ENCODE results near the gene MB21D2. TPM values are rescaled to one million over a fixed set of nuclear protein-coding genes. Genes with fewer than 3 reads are reported as not detected.
"Not testable (repeated sequence)": the region's sequence is repeated elsewhere in the genome, so short reads cannot be mapped to it uniquely, and the experiment has no call there.

Gene MB21D2
- total RNA-seq = 1 to 10 TPM; 4.3 to 5.3 TPM

DNA sequence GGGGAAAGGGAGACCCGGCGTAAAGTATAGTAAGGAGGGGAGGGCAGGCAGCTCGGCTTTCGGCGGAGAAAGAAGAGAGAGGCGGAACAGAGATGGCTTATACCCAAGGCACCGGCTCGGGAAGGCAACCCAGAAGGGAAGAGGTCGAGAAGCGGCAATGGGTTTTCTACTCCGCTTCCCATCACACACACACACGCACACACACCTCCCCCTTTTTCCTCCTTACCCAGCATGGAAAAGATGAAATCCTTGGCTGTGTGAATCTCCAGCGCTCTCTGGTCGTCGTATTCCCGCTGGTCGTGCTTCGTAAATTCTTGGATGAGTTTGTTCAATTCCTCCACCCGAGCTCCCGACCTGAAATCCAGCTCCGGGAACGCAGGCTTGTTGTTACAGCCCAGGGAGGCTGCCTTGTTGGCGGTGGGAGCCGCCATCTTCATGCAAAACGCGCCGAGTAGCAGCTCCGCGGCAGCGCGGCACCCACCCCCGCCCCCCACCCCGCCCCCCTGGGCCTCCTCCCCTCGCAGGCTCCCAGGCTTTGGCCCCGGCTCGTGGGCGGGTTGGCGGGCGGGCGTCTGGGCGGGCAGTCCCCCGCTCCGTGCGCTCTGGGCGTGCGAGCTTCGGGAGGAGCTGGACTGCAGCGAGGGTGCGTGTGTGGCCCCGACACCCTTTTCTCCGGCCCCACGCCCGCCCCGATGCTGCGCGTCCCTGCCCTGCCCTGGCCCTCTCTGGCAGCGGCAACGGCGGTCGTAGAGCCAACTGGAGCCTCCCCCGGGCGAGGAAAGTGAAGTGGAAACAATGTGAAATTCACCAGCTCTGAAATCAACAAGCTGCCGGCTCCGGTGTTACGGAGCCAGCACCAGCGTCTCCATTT lies at the start of gene MB21D2:
Gene MB21D2 (minus strand): TSS at position 453 of the 871 bp plus-strand sequence. CDS start 16 bp downstream, at position 437.
- Mint-ChIP-seq H3K27me3 (peaks cover 44% of the 10 kb centered on the region), H3K36me3 (no peaks in the 10 kb centered on the region), H3K27ac (peak within 1 kb of the TSS; percentile 88), H3K9me3 (no peaks in the 10 kb centered on the region), H3K4me3 (peak within 1 kb of the TSS; percentile 93), H3K4me1 (peaks cover 16% of the 10 kb centered on the region)
- POLR2A ChIA-PET = interaction anchor here (0.6 to 2.3 kb wide), 6 partner anchors 10 to 80 kb away, joined by 3 to 11 read pairs (median 4); no protein-coding TSS in a partner anchor
- ATAC-seq (ENCODE audit: low read depth) = peak; percentile 85
- peak; percentile 71 for DNase-seq

DNA sequence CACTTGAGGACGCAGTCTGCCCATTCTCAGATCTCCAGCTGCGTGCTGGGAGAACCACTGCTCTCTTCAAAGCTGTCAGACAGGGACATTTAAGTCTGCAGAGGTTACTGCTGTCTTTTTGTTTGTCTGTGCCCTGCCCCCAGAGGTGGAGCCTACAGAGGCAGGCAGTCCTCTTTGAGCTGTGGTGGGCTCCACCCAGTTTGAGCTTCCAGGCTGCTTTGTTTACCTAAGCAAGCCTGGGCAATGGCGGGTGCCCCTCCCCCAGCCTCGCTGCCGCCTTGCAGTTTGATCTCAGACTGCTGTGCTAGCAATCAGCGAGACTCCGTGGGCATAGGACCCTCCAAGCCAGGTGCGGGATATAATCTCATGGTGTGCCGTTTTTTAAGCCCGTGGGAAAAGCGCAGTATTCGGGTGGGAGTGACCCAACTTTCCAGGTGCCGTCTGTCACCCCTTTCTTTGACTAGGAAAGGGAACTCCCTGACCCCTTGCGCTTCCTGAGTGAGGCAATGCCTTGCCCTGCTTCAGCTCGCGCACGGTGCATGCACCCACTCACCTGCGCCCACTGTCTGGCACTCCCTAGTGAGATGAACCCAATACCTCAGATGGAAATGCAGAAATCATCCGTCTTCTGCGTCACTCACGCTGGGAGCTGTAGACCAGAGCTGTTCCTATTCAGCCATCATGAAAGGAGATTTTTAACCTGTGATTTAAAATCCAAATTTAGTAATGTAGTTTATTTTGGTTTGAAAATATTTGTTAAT lies 47.5 kb upstream of the MB21D2 start:
- H3K27me3 Mint-ChIP-seq; POLR2A ChIA-PET; H3K4me1 Mint-ChIP-seq; DNase-seq; H3K9me3 Mint-ChIP-seq; H3K4me3 Mint-ChIP-seq; H3K36me3 Mint-ChIP-seq; ATAC-seq (ENCODE audit: low read depth); H3K27ac Mint-ChIP-seq: not testable (repeated sequence)

DNA sequence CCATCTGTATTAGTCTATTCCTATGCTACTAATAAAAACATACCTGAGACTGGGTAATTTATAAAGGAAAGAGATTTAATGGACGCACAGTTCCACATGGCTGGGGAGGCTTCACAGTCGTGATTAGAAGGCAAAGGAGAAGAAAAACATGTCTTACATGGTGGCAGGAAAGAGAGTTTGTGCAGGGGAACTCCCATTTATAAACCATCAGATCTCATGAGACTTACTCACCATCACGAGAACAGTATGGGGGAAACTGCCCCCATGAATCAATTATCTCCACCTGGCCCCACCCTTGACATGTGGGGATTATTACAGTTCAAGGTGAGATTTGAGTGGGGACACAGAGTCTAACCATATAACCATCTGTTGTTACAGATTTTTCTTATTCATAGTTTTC lies 42.1 kb upstream of the MB21D2 start:
- Mint-ChIP-seq H3K36me3 (no peaks in the 10 kb centered on the region), H3K4me1 (peaks cover 3% of the 10 kb centered on the region), H3K4me3 (no peak overlapping the region), H3K9me3 (peaks cover 6% of the 10 kb centered on the region), H3K27me3 (peaks cover 2% of the 10 kb centered on the region), H3K27ac (no peak overlapping the region)
- no peak for ATAC-seq (ENCODE audit: low read depth)
- DNase-seq = no peak
- POLR2A ChIA-PET = no interaction called here

DNA sequence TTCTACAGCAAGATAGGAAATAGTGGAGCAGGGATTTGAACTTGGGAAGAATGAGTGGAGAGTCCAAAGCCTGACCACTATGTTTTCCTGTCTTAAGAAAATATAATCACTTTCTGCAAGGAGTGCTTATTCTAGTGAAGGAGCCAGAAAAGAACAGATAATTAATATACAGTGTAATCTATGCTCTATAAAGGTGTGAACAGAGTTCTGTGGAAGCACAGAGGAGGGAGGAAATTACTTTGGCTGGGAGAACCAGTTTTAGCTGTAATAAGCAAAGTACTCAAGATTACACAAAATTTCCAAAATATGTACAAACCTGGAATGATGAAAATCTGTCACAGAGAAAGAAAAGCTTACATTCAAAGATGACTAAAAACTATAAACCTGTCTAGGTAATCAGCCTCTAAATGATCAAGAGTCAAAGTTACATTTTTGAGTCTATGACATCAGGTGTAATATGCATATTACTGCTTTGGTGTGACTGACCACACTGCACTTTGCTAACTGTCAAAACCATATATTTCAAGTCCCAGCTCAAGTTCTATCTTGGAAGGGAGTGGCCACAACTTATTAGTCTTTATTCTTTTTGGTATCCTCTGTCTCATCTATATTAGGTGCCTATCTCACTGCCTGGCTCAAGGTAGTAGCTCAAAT lies 40.7 kb upstream of the MB21D2 start:
- DNase-seq = no peak
- Mint-ChIP-seq H3K36me3 (no peaks in the 10 kb centered on the region), H3K4me1 (peaks cover 3% of the 10 kb centered on the region), H3K9me3 (peaks cover 9% of the 10 kb centered on the region), H3K27me3 (peaks cover 2% of the 10 kb centered on the region), H3K27ac (no peak overlapping the region), H3K4me3 (no peak overlapping the region)
- POLR2A ChIA-PET = no interaction called here
- no peak for ATAC-seq (ENCODE audit: low read depth)

DNA sequence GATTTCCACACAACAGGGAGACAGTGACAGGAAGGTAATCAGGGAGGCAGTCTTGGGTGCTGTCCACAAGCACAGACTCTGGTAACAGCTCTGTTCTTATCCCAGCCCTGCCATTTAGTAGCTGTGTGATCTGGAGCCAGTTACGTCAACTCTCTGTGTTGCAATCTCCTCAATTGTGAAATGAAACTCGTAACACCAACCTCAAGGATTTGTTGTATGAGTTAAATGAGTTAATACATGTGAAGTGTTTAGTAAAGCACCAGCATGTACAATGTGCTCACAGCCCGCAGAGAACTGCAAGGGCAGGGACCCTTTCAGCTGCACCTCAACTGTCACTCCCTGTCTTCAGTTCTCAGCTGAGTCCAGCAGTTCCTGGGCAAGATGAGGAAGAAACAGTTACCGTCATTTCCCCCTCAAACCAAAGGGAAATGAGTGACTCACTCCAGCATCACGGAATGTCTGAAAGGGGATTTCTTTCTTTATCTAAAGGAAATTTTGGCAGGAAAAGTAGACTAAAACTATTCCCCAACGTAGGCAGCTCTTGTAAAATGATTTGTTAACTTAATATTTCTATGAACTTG lies 39.9 kb upstream of the MB21D2 start:
- Mint-ChIP-seq H3K4me3 (no peak overlapping the region), H3K27ac (no peak overlapping the region), H3K27me3 (peaks cover 2% of the 10 kb centered on the region), H3K9me3 (peaks cover 11% of the 10 kb centered on the region), H3K4me1 (peaks cover 3% of the 10 kb centered on the region), H3K36me3 (no peaks in the 10 kb centered on the region)
- ATAC-seq (ENCODE audit: low read depth) (no peak), DNase-seq (no peak)
- POLR2A ChIA-PET = no interaction called here

DNA sequence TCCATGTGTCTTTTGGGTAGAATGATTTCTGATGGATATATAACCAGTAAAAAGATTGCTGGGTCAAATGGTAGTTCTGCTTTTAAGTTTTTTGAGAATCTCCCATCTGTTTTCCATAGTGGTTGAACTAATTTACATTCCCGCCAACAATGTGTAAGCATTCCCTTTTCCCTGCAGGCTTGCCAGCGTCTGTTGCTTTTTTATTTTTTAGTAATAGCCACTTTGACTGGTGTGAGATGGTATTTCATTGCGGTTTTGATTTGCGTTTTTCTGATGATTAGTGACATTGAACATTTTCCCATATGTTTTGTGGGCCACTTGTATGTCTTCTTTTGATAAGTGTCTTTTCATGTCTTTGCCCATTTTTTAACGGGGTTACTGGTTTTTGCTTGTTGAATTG lies 36.3 kb upstream of the MB21D2 start:
- DNase-seq (no peak), ATAC-seq (ENCODE audit: low read depth) (no peak)
- H3K36me3 Mint-ChIP-seq = no peaks in the 10 kb centered on the region
- H3K4me1 Mint-ChIP-seq = peaks cover 3% of the 10 kb centered on the region
- POLR2A ChIA-PET = no interaction called here
- no peak overlapping the region for H3K4me3 Mint-ChIP-seq
- peaks cover 5% of the 10 kb centered on the region for H3K9me3 Mint-ChIP-seq
- peaks cover 2% of the 10 kb centered on the region for H3K27me3 Mint-ChIP-seq
- H3K27ac Mint-ChIP-seq = no peak overlapping the region

DNA sequence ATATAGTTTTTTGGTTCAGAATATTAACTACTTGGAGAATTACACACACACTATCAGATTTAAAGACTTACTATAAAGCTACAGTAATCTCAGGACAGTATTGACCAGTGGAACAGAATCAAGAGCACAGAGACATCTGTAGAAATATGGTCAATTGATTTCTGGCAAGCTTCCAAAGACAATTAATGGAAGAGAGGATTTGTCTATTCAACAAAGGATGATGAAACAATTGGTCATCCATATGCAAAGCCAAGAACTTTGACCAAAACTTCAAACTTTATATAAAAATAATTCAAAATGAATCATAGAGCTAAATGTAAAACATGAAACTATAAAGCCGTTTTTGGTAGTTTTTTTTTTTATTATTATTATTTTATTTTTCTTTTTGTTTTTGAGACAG lies 29.8 kb upstream of the MB21D2 start:
- Mint-ChIP-seq H3K27me3 (peaks cover 8% of the 10 kb centered on the region), H3K4me3 (no peak overlapping the region), H3K4me1 (no peaks in the 10 kb centered on the region), H3K27ac (no peak overlapping the region), H3K9me3 (no peaks in the 10 kb centered on the region), H3K36me3 (no peaks in the 10 kb centered on the region)
- no peak for DNase-seq
- ATAC-seq (ENCODE audit: low read depth) = no peak
- POLR2A ChIA-PET = no interaction called here

DNA sequence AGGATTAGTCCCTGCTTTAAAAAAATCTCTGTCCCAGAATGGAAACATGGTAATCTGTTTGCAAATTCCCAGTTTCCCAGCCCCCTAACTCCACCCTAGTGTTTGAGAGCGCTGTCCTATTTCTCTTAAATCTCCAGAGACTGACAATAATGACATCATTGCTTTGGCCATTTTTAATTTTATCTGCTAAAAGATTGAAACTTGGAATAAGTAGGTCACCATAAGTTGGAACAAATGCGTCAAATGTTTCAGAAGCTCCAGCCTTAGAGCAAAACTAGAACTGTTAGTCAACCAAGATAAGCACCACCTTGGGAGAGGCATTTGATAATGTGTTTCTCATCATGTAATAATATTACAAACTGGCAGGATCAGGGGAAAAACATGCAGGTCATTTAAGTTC lies 25.7 kb upstream of the MB21D2 start:
- Mint-ChIP-seq H3K36me3 (no peaks in the 10 kb centered on the region), H3K27me3 (peaks cover 12% of the 10 kb centered on the region), H3K27ac (no peak overlapping the region), H3K4me3 (no peak overlapping the region), H3K9me3 (no peaks in the 10 kb centered on the region), H3K4me1 (no peaks in the 10 kb centered on the region)
- DNase-seq (no peak), ATAC-seq (ENCODE audit: low read depth) (no peak)
- POLR2A ChIA-PET = no interaction called here

DNA sequence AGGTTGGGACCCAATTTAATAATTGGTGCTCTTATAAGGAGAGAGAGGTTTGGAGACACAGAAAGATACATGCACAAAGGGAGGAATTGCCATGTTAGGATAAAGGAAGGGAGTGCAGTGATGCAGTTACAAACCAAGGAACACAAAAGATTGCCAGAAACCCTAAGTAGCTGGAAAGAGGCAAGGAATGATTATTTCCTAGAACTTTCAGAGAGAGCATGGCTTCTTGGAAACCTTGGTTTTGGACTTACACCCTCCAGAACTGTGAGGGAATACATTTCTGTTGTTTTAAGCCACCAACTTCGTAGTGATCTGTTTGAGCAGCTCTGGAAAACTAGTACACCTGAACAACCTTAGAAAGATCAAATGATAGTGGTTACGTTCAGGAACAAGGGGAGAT lies 25.0 kb upstream of the MB21D2 start:
- no peak for DNase-seq
- H3K36me3 Mint-ChIP-seq = no peaks in the 10 kb centered on the region
- POLR2A ChIA-PET = no interaction called here
- no peak overlapping the region for H3K4me3 Mint-ChIP-seq
- H3K4me1 Mint-ChIP-seq = no peaks in the 10 kb centered on the region
- H3K9me3 Mint-ChIP-seq = peaks cover 1% of the 10 kb centered on the region
- no peak overlapping the region for H3K27ac Mint-ChIP-seq
- peaks cover 12% of the 10 kb centered on the region for H3K27me3 Mint-ChIP-seq
- no peak for ATAC-seq (ENCODE audit: low read depth)

GRCh38 chr3:192940129-192940528 lies 22.5 kb upstream of the MB21D2 start:
- POLR2A ChIA-PET = no interaction called here
- Mint-ChIP-seq H3K27me3 (peaks cover 6% of the 10 kb centered on the region), H3K4me1 (no peaks in the 10 kb centered on the region), H3K9me3 (peaks cover 2% of the 10 kb centered on the region), H3K4me3 (no peak overlapping the region), H3K27ac (no peak overlapping the region), H3K36me3 (no peaks in the 10 kb centered on the region)
- DNase-seq = no peak
- ATAC-seq (ENCODE audit: low read depth) = no peak

DNA sequence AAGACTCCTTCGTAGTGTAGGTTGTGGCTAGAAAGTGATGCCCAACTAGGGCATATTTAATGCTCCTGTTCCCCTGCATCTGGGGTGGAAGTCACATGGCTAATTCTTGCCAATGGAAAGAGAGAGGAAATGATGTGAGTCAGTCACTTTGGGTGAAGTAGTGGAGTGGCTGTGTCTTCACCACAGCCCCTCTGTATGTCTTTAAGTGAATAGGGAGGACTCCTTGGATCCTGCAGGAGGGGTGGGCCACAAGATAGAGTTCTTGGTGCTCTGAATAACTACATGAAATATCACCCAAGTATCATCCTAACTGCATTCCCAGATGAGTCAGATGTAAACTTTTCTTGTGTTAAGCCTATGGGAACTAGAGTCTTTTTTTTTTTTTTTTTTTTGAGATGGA lies 17.8 kb upstream of the MB21D2 start:
- H3K36me3 Mint-ChIP-seq = no peaks in the 10 kb centered on the region

GRCh38 chr3:192933779-192934460 lies 16.3 kb upstream of the MB21D2 start:
- H3K9me3 Mint-ChIP-seq = peaks cover 2% of the 10 kb centered on the region
- POLR2A ChIA-PET = no interaction called here
- no peak for DNase-seq
- no peaks in the 10 kb centered on the region for H3K4me1 Mint-ChIP-seq
- no peaks in the 10 kb centered on the region for H3K36me3 Mint-ChIP-seq
- ATAC-seq (ENCODE audit: low read depth) = no peak
- no peak overlapping the region for H3K27ac Mint-ChIP-seq
- H3K4me3 Mint-ChIP-seq = no peak overlapping the region
- H3K27me3 Mint-ChIP-seq = no peaks in the 10 kb centered on the region

More for the DNA sequence above, 17.8 kb upstream of the MB21D2 start:
- no peak overlapping the region for H3K27ac Mint-ChIP-seq
- POLR2A ChIA-PET = no interaction called here
- H3K4me3 Mint-ChIP-seq = no peak overlapping the region
- peaks cover 2% of the 10 kb centered on the region for H3K9me3 Mint-ChIP-seq
- DNase-seq = no peak
- ATAC-seq (ENCODE audit: low read depth) = no peak
- H3K4me1 Mint-ChIP-seq = no peaks in the 10 kb centered on the region
- no peaks in the 10 kb centered on the region for H3K27me3 Mint-ChIP-seq

- DNase-seq = no peak
- POLR2A ChIA-PET = no interaction called here
- Mint-ChIP-seq H3K27me3 (no peaks in the 10 kb centered on the region), H3K4me3 (no peak overlapping the region), H3K27ac (no peak overlapping the region), H3K9me3 (peaks cover 2% of the 10 kb centered on the region), H3K4me1 (no peaks in the 10 kb centered on the region), H3K36me3 (no peaks in the 10 kb centered on the region)
- no peak for ATAC-seq (ENCODE audit: low read depth)
Measured at GRCh38 chr3:192933259-192933658, 15.6 kb upstream of the MB21D2 start.

All from activated naive CD8-positive, alpha-beta T cell treated with anti-CD3 and anti-CD28 coated beads, Interleukin-2, amount 10 ng/mL, durations not matched to agents 7 days and 5 days (primary cell).